Colonic mucosa (tissue), 4 donors: Measurements from ENCODE around the gene ZSCAN30. TPM values are rescaled to one million over a fixed set of nuclear protein-coding genes. Genes with fewer than 3 reads are reported as not detected.
A peak's percentile ranks its signal among the peaks of the same experiment; 100 is the strongest.

Experiments
- DNase-seq: peaks from one replicate; pipeline ENCODE4 v3.0.0-alpha.2; 2020
- H3K27ac ChIP-seq: fragments of 200-600 bp; one replicate; pipeline ENCODE4 v1.8.0; 2021
- H3K27me3 ChIP-seq: fragments of 200-600 bp; one replicate; pipeline ENCODE4 v1.8.0; 2021
- H3K36me3 ChIP-seq: fragments of 200-600 bp; one replicate; pipeline ENCODE4 v1.8.0; 2021
- H3K4me1 ChIP-seq: fragments of 200-600 bp; one replicate; pipeline ENCODE4 v1.8.0; 2021; ENCODE audit warnings: mild to moderate bottlenecking
- H3K4me3 ChIP-seq: fragments of 200-600 bp; one replicate; pipeline ENCODE4 v1.8.0; 2021
- H3K9ac ChIP-seq, 2 donors: one replicate each; pipeline ENCODE4 v1.7.0; 2013; ENCODE audit warnings: control low read depth in 2 of 2, low read depth in 2 of 2, low read length in 2 of 2
- H3K9me3 ChIP-seq: fragments of 200-600 bp; one replicate; pipeline ENCODE4 v1.8.0; 2021
- CTCF ChIP-seq: fragments of 200-600 bp; IDR thresholded peaks from one replicate; pipeline ENCODE4 v1.8.0; 2022; ENCODE audit warnings: antibody characterized with exemption, mild to moderate bottlenecking
- intact Hi-C: fragments of 100-400 bp; cut with DNase I; formaldehyde crosslinking; loops from one replicate; pipeline ENCODE4 v1.14.1; 2022
- total RNA-seq, 2 donors: library from RNA; stranded (reverse); fragmentation: NEBNext Ultra II Directional in 1 of 2; extraction: Animal tissue kit (Norgen Biotek cat#: 25700) in 1 of 2; gene quantifications; one replicate each; pipeline ENCODE4 v1.2.1, GENCODE V29; 2021
- donor health status: healthy.
- donor health status: DM: no; HTN: no; CAD: no.
- donor health status: DM: no; HTN: no; CAD: no.

The ZSCAN30 gene
- 1 to 10 TPM; 7.8 to 9.4 TPM for total RNA-seq

- Histone ChIP-seq H3K27ac (peak within 1 kb of the TSS; percentile 56), H3K4me3 (peak within 1 kb of the TSS; percentile 76), H3K4me1 (no peaks in the 10 kb centered on the region), H3K27me3 (no peaks in the 10 kb centered on the region), H3K36me3 (no peaks in the 10 kb centered on the region), H3K9ac (peak within 1 kb of the TSS; percentile 82 to 86), H3K9me3 (no peaks in the 10 kb centered on the region)
- intact Hi-C loops: loop anchor here (5.0 kb wide), 1 partner anchor 47 kb away; no protein-coding TSS in a partner anchor
- TF ChIP-seq CTCF: no peak
- DNase-seq: peak; percentile 96
Measured at GRCh38 chr18:35290094-35290735, at the start of gene ZSCAN30. Gene ZSCAN30, minus strand, starts transcription at chr18:35290229. Its CDS starts 25,877 bp downstream, at chr18:35264352.

- Histone ChIP-seq H3K4me1 (no peaks in the 10 kb centered on the region), H3K4me3 (no peak overlapping the region), H3K36me3 (peaks cover 25% of the 10 kb centered on the region), H3K27me3 (no peaks in the 10 kb centered on the region), H3K27ac (no peak overlapping the region), H3K9me3 (no peaks in the 10 kb centered on the region), H3K9ac (no peak overlapping the region)
- no peak for DNase-seq
- no peak for TF ChIP-seq CTCF
- intact Hi-C loops: loop anchor here (5.0 kb wide), 1 partner anchor 45 kb away; the partner anchor contains the start of gene ZSCAN30
Measured at GRCh38 chr18:35337286-35337685, 47.3 kb upstream of the ZSCAN30 start.

GRCh38 chr18:35335866-35336265 is 45.8 kb upstream of the ZSCAN30 start:
- no peaks in the 10 kb centered on the region for H3K27me3 ChIP-seq
- DNase-seq: no peak
- H3K9ac ChIP-seq: no peak overlapping the region
- no peak overlapping the region for H3K27ac ChIP-seq
- no peaks in the 10 kb centered on the region for H3K9me3 ChIP-seq
- intact Hi-C loops: loop anchor here (5.0 kb wide), 1 partner anchor 44 kb away; the partner anchor contains the start of gene ZSCAN30
- no peaks in the 10 kb centered on the region for H3K4me1 ChIP-seq
- TF ChIP-seq CTCF: no peak
- peaks cover 25% of the 10 kb centered on the region for H3K36me3 ChIP-seq
- no peak overlapping the region for H3K4me3 ChIP-seq

- no peak for DNase-seq
- H3K27ac ChIP-seq: no peak overlapping the region
- no peaks in the 10 kb centered on the region for H3K9me3 ChIP-seq
- peaks cover 22% of the 10 kb centered on the region for H3K36me3 ChIP-seq
- H3K9ac ChIP-seq: no peak overlapping the region
- no peak overlapping the region for H3K4me3 ChIP-seq
- H3K27me3 ChIP-seq: no peaks in the 10 kb centered on the region
- no peaks in the 10 kb centered on the region for H3K4me1 ChIP-seq
- TF ChIP-seq CTCF: no peak
- intact Hi-C loops: loop anchor here (5.0 kb wide), 1 partner anchor 43 kb away; the partner anchor contains the start of gene ZSCAN30
Measured at GRCh38 chr18:35334821-35335220, 44.8 kb upstream of the ZSCAN30 start.

- H3K36me3 ChIP-seq: peaks cover 22% of the 10 kb centered on the region
Measured at GRCh38 chr18:35334212-35334611, 44.2 kb upstream of the ZSCAN30 start.

More at GRCh38 chr18:35334212-35334611, 44.2 kb upstream of the ZSCAN30 start:
- H3K27me3 ChIP-seq: no peaks in the 10 kb centered on the region
- intact Hi-C loops: no loop called here
- H3K27ac ChIP-seq: no peak overlapping the region
- no peak overlapping the region for H3K9ac ChIP-seq
- no peaks in the 10 kb centered on the region for H3K4me1 ChIP-seq
- H3K9me3 ChIP-seq: no peaks in the 10 kb centered on the region
- no peak for DNase-seq
- no peak overlapping the region for H3K4me3 ChIP-seq
- no peak for TF ChIP-seq CTCF
